NOMO-1 treated with dmso at 0.1 percent for 144 hours (cell line): ENCODE data around the gene AATK.
A peak's percentile ranks its signal among the peaks of the same experiment; 100 is the strongest.
"Not testable (repeated sequence)": the region's sequence is repeated elsewhere in the genome, so short reads cannot be mapped to it uniquely, and the experiment has no call there.

ENCODE experiments used
- DNase-seq: peaks from one replicate; lab custom pipeline; 2025; ENCODE audit not compliant: unreplicated experiment; lab: John Stamatoyannopoulos, UW

AATK gene

GRCh38 chr17:81146208-81146607 lies 19.8 kb downstream of the AATK start:
- not testable (repeated sequence) for DNase-seq

- DNase-seq = no peak
These were observed 21.6 kb downstream of the AATK start for GRCh38 chr17:81144423-81144781.

GRCh38 chr17:81143717-81144422 lies 22.2 kb downstream of the AATK start:
- no peak for DNase-seq

- no peak for DNase-seq
These were observed 22.9 kb downstream of the AATK start for GRCh38 chr17:81143200-81143527.

GRCh38 chr17:81142301-81143199 lies 23.5 kb downstream of the AATK start:
- DNase-seq = peak; percentile 30

GRCh38 chr17:81140695-81141094 lies 25.3 kb downstream of the AATK start:
- DNase-seq = no peak

- DNase-seq = no peak
These were observed 26.0 kb downstream of the AATK start for GRCh38 chr17:81140018-81140417.

- no peak for DNase-seq
These were observed 26.6 kb downstream of the AATK start for GRCh38 chr17:81139428-81139827.

- no peak for DNase-seq
These were observed 27.5 kb downstream of the AATK start for GRCh38 chr17:81138500-81138899.

GRCh38 chr17:81138083-81138482 lies 27.9 kb downstream of the AATK start:
- DNase-seq = no peak

- DNase-seq = no peak
These were observed 28.8 kb downstream of the AATK start for GRCh38 chr17:81137248-81137647.

- no peak for DNase-seq
These were observed 29.7 kb downstream of the AATK start for GRCh38 chr17:81136366-81136765.

- no peak for DNase-seq
These were observed 30.3 kb downstream of the AATK start for GRCh38 chr17:81135505-81136278.

- DNase-seq = no peak
These were observed 31.8 kb downstream of the AATK start for GRCh38 chr17:81134064-81134781.

- DNase-seq = no peak
These were observed 33.0 kb downstream of the AATK start for GRCh38 chr17:81132770-81133723.

- no peak for DNase-seq
These were observed 33.9 kb downstream of the AATK start for GRCh38 chr17:81132197-81132540.

- DNase-seq = no peak
These were observed 34.4 kb downstream of the AATK start for GRCh38 chr17:81131486-81132196.

- no peak for DNase-seq
These were observed 35.3 kb downstream of the AATK start for GRCh38 chr17:81130385-81131361.
